GM12878 (cell line): ENCODE results near the gene KHDRBS2. TPM values are rescaled to one million over a fixed set of nuclear protein-coding genes. Genes with fewer than 3 reads are reported as not detected.

Experiments used
- ATAC-seq: fragments of 200-7000 bp; cut with Tn5 transposase; 3 replicates; pipeline ENCODE4 v1.9.1; 2020; ENCODE audit warnings: mild to moderate bottlenecking, moderate library complexity
- BruUV-seq: library from RNA; stranded (reverse); fragments of 400-500 nt; replicated peaks from 2 replicates; lab custom pipeline; 2021; lab: Mats Ljungman, UMichigan
- CTCF ChIA-PET: fragments of 300-600 bp; sonication (Branson Sonifier 250); formaldehyde crosslinking; extraction: SDS; loops from one replicate; lab custom pipeline; 2021; ENCODE audit warnings: inconsistent platforms; lab: Yijun Ruan, JAX
- POLR2A ChIA-PET: fragments of 350-600 bp; formaldehyde crosslinking; extraction: SDS; loops from one replicate; lab custom pipeline; 2021; ENCODE audit warnings: inconsistent platforms; lab: Charles Lee
- RAD21 ChIA-PET: fragments of 300-600 bp; sonication (Branson Sonifier 250); formaldehyde crosslinking; loops from one replicate; lab custom pipeline; 2023; ENCODE audit warnings: antibody characterized with exemption; ENCODE audit not compliant: unreplicated experiment; lab: Charles Lee
- SMC1A ChIA-PET: fragments of 300-600 bp; sonication (Branson Sonifier 250); formaldehyde crosslinking; loops from one replicate; lab custom pipeline; 2023; ENCODE audit not compliant: unreplicated experiment, uncharacterized antibody; lab: Charles Lee
- DNase-seq: peaks from one replicate; pipeline ENCODE4 v3.0.0-alpha.2; 2011; ENCODE audit warnings: low read depth, low spot score
- FAIRE-seq: peaks from 3 replicates; lab custom pipeline; 2011; peaks lifted over from hg19 to GRCh38; lab: Jason Lieb, UNC
- H2AFZ ChIP-seq: 2 replicates; pipeline ENCODE4 v1.6.0; 2011; ENCODE audit warnings: low read depth, low read length, control low read depth; ENCODE audit not compliant: control insufficient read depth
- H3K27ac ChIP-seq: 2 replicates; pipeline ENCODE4 v1.5.1; 2011; ENCODE audit warnings: control low read depth; ENCODE audit not compliant: control insufficient read depth, insufficient read depth
- H3K27me3 ChIP-seq, 2 experiments: replicated peaks in 1 of 2; 2 replicates each; pipeline versions ENCODE4 v1.6.0 to v1.6.1; 2011; ENCODE audit warnings: low read length in 1 of 2; ENCODE audit not compliant: control insufficient read depth in 2 of 2, insufficient read depth in 2 of 2
- H3K36me3 ChIP-seq, 2 experiments: 2 replicates each; pipeline ENCODE4 v1.5.1; 2011; ENCODE audit warnings: low read length in 1 of 2; ENCODE audit not compliant: control insufficient read depth in 2 of 2, insufficient read depth in 2 of 2
- H3K4me1 ChIP-seq: 2 replicates; pipeline ENCODE4 v1.6.1; 2011; ENCODE audit warnings: mild to moderate bottlenecking, low read length, moderate library complexity, mixed read lengths; ENCODE audit not compliant: control insufficient read depth, insufficient read depth
- H3K4me2 ChIP-seq: 2 replicates; pipeline ENCODE4 v1.6.0; 2011; ENCODE audit warnings: control low read depth; ENCODE audit not compliant: control insufficient read depth, insufficient read depth
- H3K4me3 ChIP-seq: fragments of 200-600 bp; sonication (generic); 2 replicates; pipeline ENCODE4 v1.5.1; 2016
- H3K79me2 ChIP-seq: 2 replicates; pipeline ENCODE4 v1.6.0; 2011; ENCODE audit warnings: low read length; ENCODE audit not compliant: control insufficient read depth, insufficient read depth
- H3K9ac ChIP-seq: 2 replicates; pipeline ENCODE4 v1.8.0; 2011; ENCODE audit warnings: low read length, control low read depth, mixed read lengths; ENCODE audit not compliant: control insufficient read depth, insufficient read depth
- H3K9me3 ChIP-seq: replicated peaks from 3 replicates; pipeline ENCODE4 v1.5.1; 2011; ENCODE audit warnings: mild to moderate bottlenecking, low read length; ENCODE audit not compliant: control insufficient read depth, insufficient read depth
- H4K20me1 ChIP-seq: 2 replicates; pipeline ENCODE4 v1.6.0; 2011; ENCODE audit not compliant: control insufficient read depth, insufficient read depth
- CHD2 ChIP-seq: IDR thresholded peaks from 2 replicates; pipeline ENCODE4 v1.6.1; 2011; ENCODE audit warnings: low read depth, low read length, improper control_type of control experiment, borderline replicate concordance
- ESRRA ChIP-seq: IDR thresholded peaks from 2 replicates; pipeline ENCODE4 v1.6.1; 2012; ENCODE audit warnings: mild to moderate bottlenecking, low read length, improper control_type of control experiment
- ETV6 ChIP-seq, 2 experiments: fragments of 450-650 bp in 1 of 2; IDR thresholded peaks in 1 of 2; conservative IDR thresholded peaks in 1 of 2; 2 replicates each; pipeline ENCODE4 v1.6.1; 2014; ENCODE audit warnings: antibody characterized with exemption in 1 of 2, borderline replicate concordance in 1 of 2, low read depth in 1 of 2, mild to moderate bottlenecking in 1 of 2, moderate library complexity in 1 of 2
- IRF4 ChIP-seq: IDR thresholded peaks from 2 replicates; pipeline ENCODE4 v1.6.1; 2011; ENCODE audit warnings: low read depth, low read length
- MYB ChIP-seq: fragments of 150-350 bp; IDR thresholded peaks from 2 replicates; pipeline ENCODE4 v1.6.1; 2014; ENCODE audit warnings: mild to moderate bottlenecking, low read depth, low read length, borderline replicate concordance
- RCOR1 ChIP-seq: conservative IDR thresholded peaks from 2 replicates; pipeline ENCODE4 v1.6.1; 2012; ENCODE audit warnings: low read depth, low read length, improper control_type of control experiment
- RUNX3 ChIP-seq: IDR thresholded peaks from 2 replicates; pipeline ENCODE4 v1.6.1; 2012; ENCODE audit warnings: low read length, inconsistent platforms
- SMC3 ChIP-seq: IDR thresholded peaks from 2 replicates; pipeline ENCODE4 v1.6.1; 2011; ENCODE audit warnings: low read length, improper control_type of control experiment, borderline replicate concordance
- SREBF1 ChIP-seq: IDR thresholded peaks from 2 replicates; pipeline ENCODE4 v1.6.1; 2012; ENCODE audit warnings: mild to moderate bottlenecking, low read length
- SRF ChIP-seq, 2 experiments: IDR thresholded peaks; 2 replicates each; pipeline ENCODE4 v1.6.1; 2011; ENCODE audit warnings: low read depth in 2 of 2, low read length in 2 of 2, mild to moderate bottlenecking in 1 of 2, moderate library complexity in 1 of 2
- STAT3 ChIP-seq: IDR thresholded peaks from 2 replicates; pipeline ENCODE4 v1.6.1; 2011; ENCODE audit warnings: low read depth, low read length, improper control_type of control experiment
- TBL1XR1 ChIP-seq: IDR thresholded peaks from 2 replicates; pipeline ENCODE4 v1.6.1; 2012; ENCODE audit warnings: low read depth, low read length, improper control_type of control experiment
- TCF12 ChIP-seq: IDR thresholded peaks from 2 replicates; pipeline ENCODE4 v1.6.1; 2011; ENCODE audit warnings: low read depth, mild to moderate bottlenecking, low read length
- USF2 ChIP-seq: IDR thresholded peaks from 2 replicates; pipeline ENCODE4 v1.6.1; 2011; ENCODE audit warnings: low read depth, low read length, improper control_type of control experiment, borderline replicate concordance
- ZBTB40 ChIP-seq: fragments of 450-650 bp; IDR thresholded peaks from 2 replicates; pipeline ENCODE4 v1.6.1; 2016; ENCODE audit warnings: mild to moderate bottlenecking, moderate library complexity, borderline replicate concordance
- WGBS: methylation state at CpG from one replicate; pipeline ENCODE4 v1.1.6; 2016; ENCODE audit warnings: low lambda C conversion rate; ENCODE audit not compliant: insufficient replicate concordance, insufficient coverage; ENCODE audit errors: missing lambda C conversion rate; 5-methylcytosine and 5-hydroxymethylcytosine counted together
- in situ Hi-C: fragments of 300-500 bp; cut with MboI; formaldehyde crosslinking; loops from 9 replicates; pipeline ENCODE4 v1.14.3; 2018; ENCODE audit warnings: mixed read lengths
- intact Hi-C: fragments of 100-400 bp; cut with micrococcal nuclease; formaldehyde crosslinking; loops from one replicate; pipeline ENCODE4 v1.14.2; 2022; ENCODE audit not compliant: unreplicated experiment
- polyA plus RNA-seq, 11 experiments: library from polyadenylated mRNA; depleted of rRNA in 4 of 11; unstranded in 6 of 11; stranded (reverse) in 5 of 11; fragments of >200 nt; fragmentation: Nextera tagmentation in 4 of 11; fragmentation: Illumina TruSeq in 1 of 11; extraction: Ambion mirVana in 4 of 11; extraction: Trizol in 1 of 11; gene quantifications; 1 replicate in 1 of 11; 2 replicates in 10 of 11; pipeline versions ENCODE4 v1.2.1 to v1.2.3, GENCODE V29; 2011 to 2016; ENCODE audit warnings: inconsistent platforms in 2 of 11, missing spikeins in 2 of 11, low read depth in 1 of 11
- total RNA-seq, 4 experiments: library from RNA; depleted of rRNA in 3 of 4; stranded (reverse); fragments of >200 nt in 3 of 4; fragmentation: Illumina TruSeq in 1 of 4; extraction: Trizol in 1 of 4; gene quantifications; 2 replicates each; pipeline versions ENCODE4 v1.2.1 to v1.2.3, GENCODE V29; 2013 to 2021

The KHDRBS2 gene
- total and polyA plus RNA-seq, 10 of the 15 experiments (the other 5 are each of a cell fraction or from before 2014, with no cell fraction given), result 0.11 to 0.56 TPM; not detected in 8

- Histone ChIP-seq H3K27ac (no peak overlapping the region), H3K36me3 (no peaks in the 10 kb centered on the region), H3K4me1 (no peaks in the 10 kb centered on the region), H3K4me3 (no peak overlapping the region), H2AFZ (no peak overlapping the region), H3K79me2 (no peaks in the 10 kb centered on the region), H4K20me1 (no peaks in the 10 kb centered on the region), H3K9me3 (no peaks in the 10 kb centered on the region), H3K9ac (no peak overlapping the region), H3K27me3 (no peaks in the 10 kb centered on the region), H3K4me2 (no peak overlapping the region)
- no peak for TF ChIP-seq SRF (IDR thresholded peaks at IDR 0.05; ENCODE audit: low read depth in 2 of 2, low read length in 2 of 2)
- TF ChIP-seq RCOR1, result no peak
- TF ChIP-seq SMC3, result no peak
- DNase-seq (no peak), ATAC-seq (no peak), FAIRE-seq (no peak)
- CTCF ChIA-PET, result no interaction called here
- intact Hi-C loops (no loop called here), in situ Hi-C loops (no loop called here)
- BruUV-seq, result no TSS peak
- POLR2A ChIA-PET, result no interaction called here
- SMC1A ChIA-PET, result no interaction called here
- WGBS, result 0% methylated on average over 1 of the region's 1 CpG
- RAD21 ChIA-PET, result no interaction called here
These were observed 636.2 kb downstream of the KHDRBS2 start for GRCh38 chr6:61649845-61650244.

GRCh38 chr6:61640463-61640862 is 645.6 kb downstream of the KHDRBS2 start:
- ChIA-PET RAD21 (no interaction called here), POLR2A (no interaction called here), CTCF (no interaction called here), SMC1A (no interaction called here)
- H3K4me2 ChIP-seq, result no peak overlapping the region
- intact Hi-C loops (no loop called here), in situ Hi-C loops (no loop called here)
- H3K79me2 ChIP-seq, result no peaks in the 10 kb centered on the region
- H2AFZ ChIP-seq, result no peak overlapping the region
- no peaks in the 10 kb centered on the region for H3K4me1 ChIP-seq
- no peaks in the 10 kb centered on the region for H3K36me3 ChIP-seq
- DNase-seq (no peak), ATAC-seq (no peak), FAIRE-seq (no peak)
- no peaks in the 10 kb centered on the region for H4K20me1 ChIP-seq
- no TSS peak for BruUV-seq
- WGBS, result 0% methylated on average over 3 of the region's 3 CpGs
- no peak overlapping the region for H3K9ac ChIP-seq
- H3K27ac ChIP-seq, result no peak overlapping the region
- no peaks in the 10 kb centered on the region for H3K27me3 ChIP-seq
- H3K9me3 ChIP-seq, result no peaks in the 10 kb centered on the region
- no peak overlapping the region for H3K4me3 ChIP-seq
- TF ChIP-seq SREBF1 (no peak), TBL1XR1 (no peak), ESRRA (no peak), ETV6 (conservative IDR thresholded peaks at IDR 0.05 in 1 of 2, IDR thresholded peaks at IDR 0.05 in 1 of 2; ENCODE audit: borderline replicate concordance in 1 of 2, low read depth in 1 of 2) (no peak), MYB (no peak), TCF12 (no peak), IRF4 (no peak), USF2 (no peak), RUNX3 (no peak), ZBTB40 (no peak), CHD2 (no peak), STAT3 (no peak)
